Ishikawa (cell line): ENCODE measurements around the gene TMEM138.
A peak's percentile ranks its signal among the peaks of the same experiment; 100 is the strongest.

ENCODE experiments used
- CEBPB ChIP-seq: IDR thresholded peaks from 2 replicates; pipeline ENCODE4 v1.6.1; 2012
- CREB1 ChIP-seq: IDR thresholded peaks from 2 replicates; pipeline ENCODE4 v1.6.1; 2012; ENCODE audit warnings: low read depth
- EGR1 ChIP-seq: IDR thresholded peaks from 2 replicates; pipeline ENCODE4 v1.6.1; 2012
- EP300 ChIP-seq: IDR thresholded peaks from 2 replicates; pipeline ENCODE4 v1.6.1; 2012; ENCODE audit warnings: borderline replicate concordance
- NFIC ChIP-seq: IDR thresholded peaks from 2 replicates; pipeline ENCODE4 v1.6.1; 2012
- RAD21 ChIP-seq: IDR thresholded peaks from 2 replicates; pipeline ENCODE4 v1.6.1; 2012; ENCODE audit warnings: low read depth
- TAF1 ChIP-seq: IDR thresholded peaks from 2 replicates; pipeline ENCODE4 v1.6.1; 2012; ENCODE audit warnings: low read depth, mild to moderate bottlenecking
- TCF12 ChIP-seq: IDR thresholded peaks from 2 replicates; pipeline ENCODE4 v1.6.1; 2012; ENCODE audit warnings: low read depth
- TEAD4 ChIP-seq: IDR thresholded peaks from 2 replicates; pipeline ENCODE4 v1.6.1; 2012
- USF1 ChIP-seq: IDR thresholded peaks from 2 replicates; pipeline ENCODE4 v1.6.1; 2012
- YY1 ChIP-seq: IDR thresholded peaks from 2 replicates; pipeline ENCODE4 v1.6.1; 2012; ENCODE audit warnings: low read depth
- ZBTB7A ChIP-seq: IDR thresholded peaks from 2 replicates; pipeline ENCODE4 v1.6.1; 2012; ENCODE audit warnings: low read depth
- TF ChIP-seq, protein P1 (sequence below): IDR thresholded peaks from 2 replicates; pipeline ENCODE4 v1.6.1; 2012; ENCODE audit warnings: low read depth, mild to moderate bottlenecking
- TF ChIP-seq, protein P2 (sequence below): IDR thresholded peaks from 2 replicates; pipeline ENCODE4 v1.6.1; 2012

TMEM138 gene

DNA sequence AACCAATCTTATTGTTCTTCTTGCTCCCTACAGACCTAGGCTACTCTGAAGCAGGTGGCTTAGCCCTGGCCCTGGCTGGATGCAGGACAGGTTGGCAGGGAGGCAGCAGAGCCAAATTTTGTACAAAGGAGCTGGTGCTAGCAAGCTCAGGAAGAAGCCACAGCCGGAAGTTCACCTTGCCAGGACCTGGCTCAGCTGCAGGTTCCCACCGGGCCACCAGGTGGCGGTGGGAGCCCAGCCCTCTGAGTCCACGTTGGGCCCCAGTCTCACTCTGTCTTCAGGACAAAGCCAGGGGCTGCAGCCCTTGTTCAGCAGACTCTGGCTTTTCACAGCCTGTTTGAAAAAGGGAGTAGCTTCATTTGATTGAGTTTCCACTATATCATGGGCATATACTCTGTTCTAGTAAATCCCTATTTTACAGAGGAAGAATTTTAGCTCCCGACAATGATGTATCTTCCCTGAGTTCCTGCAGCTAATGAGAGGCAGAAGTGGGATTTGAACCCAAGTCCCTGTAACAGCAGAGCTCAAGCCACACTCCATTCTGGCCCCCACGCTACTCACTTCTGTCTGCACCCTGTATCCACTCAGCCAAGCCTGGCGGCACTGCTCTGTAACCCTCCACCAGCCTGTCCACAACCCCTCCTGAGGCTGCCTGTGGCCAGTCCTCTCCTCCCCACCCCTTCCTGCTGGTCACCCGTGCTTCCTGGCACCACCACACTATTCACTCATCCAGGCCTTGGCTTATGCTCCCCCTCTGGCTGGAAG is 25.8 kb upstream of the TMEM138 start:
- TF ChIP-seq USF1 (no peak), TEAD4 (no peak), TCF12 (no peak), EP300 (no peak), RAD21 (peak; percentile 85), NFIC (0 out of 2 replicates have a peak, but pooled peaks have one; percentile 21)

DNA sequence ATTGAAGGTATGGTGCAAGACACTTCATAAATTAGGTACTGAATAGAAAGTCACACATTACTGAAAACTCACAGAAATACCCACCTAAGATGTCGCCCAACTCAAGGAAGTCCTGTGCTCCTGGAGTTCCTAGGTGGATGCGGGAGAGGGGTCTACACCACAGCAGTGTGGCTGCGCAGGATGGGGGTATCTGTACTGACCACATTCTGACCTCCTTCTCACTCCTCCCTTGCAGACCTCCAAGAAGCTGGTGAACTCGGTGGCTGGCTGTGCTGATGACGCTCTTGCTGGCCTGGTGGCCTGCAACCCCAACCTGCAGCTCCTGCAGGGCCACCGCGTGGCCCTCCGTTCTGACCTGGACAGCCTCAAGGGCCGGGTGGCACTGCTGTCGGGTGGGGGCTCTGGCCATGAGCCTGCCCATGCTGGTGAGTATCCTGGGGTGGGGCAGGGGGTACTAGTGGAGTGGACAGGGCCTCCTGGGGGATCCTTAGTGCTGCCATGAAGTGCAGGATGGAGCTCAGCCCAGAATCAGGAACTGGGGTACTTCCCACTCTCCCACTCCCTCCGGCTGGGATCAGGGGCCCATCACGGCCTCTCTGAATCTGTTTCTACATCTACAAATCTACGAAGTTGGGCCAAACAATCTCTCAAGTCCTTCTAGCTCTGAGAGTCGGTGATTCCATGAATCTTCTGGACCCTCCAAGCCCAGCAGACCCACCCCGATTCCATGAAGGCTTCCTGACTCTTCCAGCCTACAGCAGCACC is 24.3 kb upstream of the TMEM138 start:
- TF ChIP-seq TCF12, result no peak
- TF ChIP-seq CREB1, result no peak
- TF ChIP-seq, protein P1, sequence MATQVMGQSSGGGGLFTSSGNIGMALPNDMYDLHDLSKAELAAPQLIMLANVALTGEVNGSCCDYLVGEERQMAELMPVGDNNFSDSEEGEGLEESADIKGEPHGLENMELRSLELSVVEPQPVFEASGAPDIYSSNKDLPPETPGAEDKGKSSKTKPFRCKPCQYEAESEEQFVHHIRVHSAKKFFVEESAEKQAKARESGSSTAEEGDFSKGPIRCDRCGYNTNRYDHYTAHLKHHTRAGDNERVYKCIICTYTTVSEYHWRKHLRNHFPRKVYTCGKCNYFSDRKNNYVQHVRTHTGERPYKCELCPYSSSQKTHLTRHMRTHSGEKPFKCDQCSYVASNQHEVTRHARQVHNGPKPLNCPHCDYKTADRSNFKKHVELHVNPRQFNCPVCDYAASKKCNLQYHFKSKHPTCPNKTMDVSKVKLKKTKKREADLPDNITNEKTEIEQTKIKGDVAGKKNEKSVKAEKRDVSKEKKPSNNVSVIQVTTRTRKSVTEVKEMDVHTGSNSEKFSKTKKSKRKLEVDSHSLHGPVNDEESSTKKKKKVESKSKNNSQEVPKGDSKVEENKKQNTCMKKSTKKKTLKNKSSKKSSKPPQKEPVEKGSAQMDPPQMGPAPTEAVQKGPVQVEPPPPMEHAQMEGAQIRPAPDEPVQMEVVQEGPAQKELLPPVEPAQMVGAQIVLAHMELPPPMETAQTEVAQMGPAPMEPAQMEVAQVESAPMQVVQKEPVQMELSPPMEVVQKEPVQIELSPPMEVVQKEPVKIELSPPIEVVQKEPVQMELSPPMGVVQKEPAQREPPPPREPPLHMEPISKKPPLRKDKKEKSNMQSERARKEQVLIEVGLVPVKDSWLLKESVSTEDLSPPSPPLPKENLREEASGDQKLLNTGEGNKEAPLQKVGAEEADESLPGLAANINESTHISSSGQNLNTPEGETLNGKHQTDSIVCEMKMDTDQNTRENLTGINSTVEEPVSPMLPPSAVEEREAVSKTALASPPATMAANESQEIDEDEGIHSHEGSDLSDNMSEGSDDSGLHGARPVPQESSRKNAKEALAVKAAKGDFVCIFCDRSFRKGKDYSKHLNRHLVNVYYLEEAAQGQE, result no peak
- no peak for TF ChIP-seq USF1
- no peak for TF ChIP-seq CEBPB
- TF ChIP-seq, protein P2, sequence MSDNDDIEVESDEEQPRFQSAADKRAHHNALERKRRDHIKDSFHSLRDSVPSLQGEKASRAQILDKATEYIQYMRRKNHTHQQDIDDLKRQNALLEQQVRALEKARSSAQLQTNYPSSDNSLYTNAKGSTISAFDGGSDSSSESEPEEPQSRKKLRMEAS, result no peak
- TF ChIP-seq TEAD4, result no peak
- TF ChIP-seq ZBTB7A, result no peak
- TF ChIP-seq EGR1, result no peak
- no peak for TF ChIP-seq EP300
- no peak for TF ChIP-seq NFIC

DNA sequence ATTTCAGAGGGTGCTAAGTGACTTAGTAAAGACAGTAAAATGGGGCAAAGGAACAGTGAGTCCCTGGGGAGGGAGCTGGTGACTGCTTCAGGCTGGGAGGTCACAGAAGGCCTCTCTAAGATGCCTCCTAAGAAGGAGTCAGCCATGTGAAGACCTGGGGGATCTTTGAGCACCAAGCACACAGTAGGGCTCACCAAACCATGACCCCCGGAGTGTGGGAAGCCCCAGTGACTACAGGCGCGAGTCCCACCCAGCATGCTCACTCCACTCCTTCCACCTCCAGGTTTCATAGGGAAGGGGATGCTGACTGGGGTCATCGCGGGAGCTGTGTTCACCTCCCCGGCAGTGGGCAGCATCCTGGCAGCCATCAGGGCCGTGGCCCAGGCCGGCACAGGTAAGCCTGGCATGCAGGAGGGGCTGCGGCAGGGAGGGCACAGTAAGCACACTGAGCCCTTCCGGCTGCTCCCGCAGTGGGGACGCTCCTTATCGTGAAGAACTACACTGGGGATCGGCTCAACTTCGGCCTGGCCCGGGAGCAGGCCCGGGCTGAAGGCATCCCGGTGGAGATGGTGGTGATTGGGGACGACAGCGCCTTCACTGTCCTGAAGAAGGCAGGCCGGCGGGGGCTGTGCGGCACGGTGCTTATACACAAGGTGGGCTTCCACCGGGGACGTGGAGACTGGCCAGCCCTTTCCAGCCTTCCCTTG is 23.2 kb upstream of the TMEM138 start:
- TF ChIP-seq, protein P1, result no peak
- TF ChIP-seq CREB1, result no peak
- TF ChIP-seq, protein P2, result no peak

- TF ChIP-seq CREB1 (no peak), USF1 (no peak), CEBPB (no peak), EP300 (no peak), RAD21 (no peak), ZBTB7A (no peak), YY1 (no peak), TAF1 (no peak), EGR1 (no peak), TEAD4 (no peak)
- TF ChIP-seq, protein P1, result no peak
- TF ChIP-seq, protein P2, result no peak
Measured at GRCh38 chr11:61339490-61339878, 22.7 kb upstream of the TMEM138 start.
